HG02884 (cell line): ENCODE measurements around the gene GPR61.

Experiments
- ATAC-seq: cut with Tn5 transposase; IDR thresholded peaks from one replicate; pipeline ENCODE4 v1.9.1; 2021; ENCODE audit warnings: mild to moderate bottlenecking, moderate library complexity; ENCODE audit not compliant: unreplicated experiment

Gene GPR61

GRCh38 chr1:109535481-109535880 lies 4.2 kb upstream of the GPR61 start:
- no peak for ATAC-seq

DNA sequence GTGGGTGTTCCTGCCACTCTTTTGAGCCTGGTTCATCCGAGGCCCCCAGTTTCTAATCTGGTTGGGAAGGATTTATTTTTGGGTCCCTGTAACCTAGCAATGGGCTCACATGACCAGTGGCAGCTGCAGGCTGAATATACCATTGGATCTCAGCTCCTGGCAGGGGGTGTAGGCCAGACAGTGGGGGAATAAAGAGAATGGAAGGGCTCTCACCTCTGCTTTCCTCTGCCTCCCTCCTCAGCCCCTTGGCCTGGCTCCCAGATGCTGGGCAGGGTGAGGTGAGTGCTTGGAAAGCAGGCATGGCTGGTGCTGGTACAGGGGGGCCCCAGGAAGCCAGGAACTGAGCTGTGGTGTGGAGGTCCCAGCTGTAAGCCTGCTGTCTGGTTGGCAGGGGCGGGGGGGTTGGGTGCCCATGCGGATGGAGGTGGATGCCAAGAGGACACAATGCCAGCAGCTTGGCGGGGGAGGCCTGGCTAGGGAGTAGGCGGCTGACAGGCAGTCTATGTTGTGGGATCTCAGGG lies 3.6 kb upstream of the GPR61 start:
- ATAC-seq = no peak

GRCh38 chr1:109537450-109538178 lies 2.1 kb upstream of the GPR61 start:
- no peak for ATAC-seq

DNA sequence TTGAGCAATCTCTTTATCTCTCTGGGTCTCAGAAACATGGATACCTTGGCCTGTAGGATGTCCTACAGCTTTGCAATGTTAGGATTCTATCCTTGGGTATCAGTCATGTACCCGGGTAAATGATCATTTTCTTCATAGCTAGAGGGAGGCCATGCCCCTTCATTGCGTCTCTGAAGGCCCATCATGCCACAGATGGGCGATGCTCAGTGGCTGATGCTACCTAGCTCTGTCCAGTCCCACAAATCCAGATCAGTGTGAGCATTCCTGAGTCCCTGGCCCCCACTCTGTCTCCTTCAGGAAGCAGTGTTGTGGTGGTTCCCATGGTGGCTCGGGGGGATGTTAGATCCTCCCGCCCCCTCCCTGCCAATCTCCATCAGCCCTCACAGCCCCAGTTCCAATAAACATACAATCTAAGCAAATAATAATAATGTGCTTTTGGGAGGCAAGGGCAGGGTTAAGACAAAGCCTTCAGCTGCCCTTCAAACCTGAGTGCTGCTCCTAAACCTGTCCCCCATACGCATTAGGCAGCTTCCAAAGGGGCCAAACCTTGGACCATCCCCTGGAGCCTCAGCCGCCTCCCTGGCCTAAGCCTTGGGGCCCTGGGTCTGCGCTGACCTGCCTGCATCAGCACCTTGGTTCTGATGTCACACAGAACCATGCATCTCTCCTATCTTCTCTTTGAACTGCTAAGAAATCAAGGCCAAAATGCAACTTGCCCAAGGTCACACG lies 681 bp upstream of the GPR61 start:
- no peak for ATAC-seq

DNA sequence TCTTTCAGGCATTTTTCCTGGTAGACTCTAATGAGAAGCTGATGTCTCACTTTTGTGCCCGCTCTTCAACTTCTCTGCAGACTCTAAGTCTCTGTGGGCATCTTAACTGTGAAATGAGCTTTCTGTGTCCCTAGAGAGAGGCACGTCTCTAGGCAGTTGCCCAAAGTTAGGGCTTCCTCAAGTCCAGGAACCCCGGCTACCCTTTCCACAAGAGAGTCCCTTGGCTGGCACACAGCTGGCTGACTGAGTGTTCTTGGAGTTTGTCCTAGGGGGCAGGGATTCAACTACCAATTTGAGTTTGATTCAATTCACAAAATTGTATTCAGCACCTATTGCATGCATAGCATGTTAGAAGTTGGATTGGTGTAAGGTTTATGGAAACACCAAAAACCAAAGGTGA lies 1.4 kb downstream of the GPR61 start:
- no peak for ATAC-seq

DNA sequence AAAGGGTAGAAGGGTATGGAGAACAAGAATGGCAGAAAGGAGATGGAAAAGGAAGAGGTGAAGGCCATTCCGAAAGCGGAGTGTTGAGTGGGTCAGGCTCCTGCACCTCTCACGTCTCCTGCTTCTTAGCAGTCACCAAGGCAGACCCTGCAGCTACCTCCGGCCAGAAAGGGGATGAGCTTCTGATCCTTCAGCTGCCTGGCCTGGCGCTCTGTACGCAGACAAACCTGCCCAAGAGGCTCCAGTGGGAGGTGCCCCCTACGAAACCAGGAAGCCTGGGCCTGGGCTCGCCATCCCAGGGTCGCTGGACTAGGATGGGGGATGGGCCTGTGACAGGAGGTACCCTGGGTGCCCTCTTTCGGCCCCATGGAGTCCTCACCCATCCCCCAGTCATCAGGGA lies 3.0 kb downstream of the GPR61 start:
- ATAC-seq = no peak

DNA sequence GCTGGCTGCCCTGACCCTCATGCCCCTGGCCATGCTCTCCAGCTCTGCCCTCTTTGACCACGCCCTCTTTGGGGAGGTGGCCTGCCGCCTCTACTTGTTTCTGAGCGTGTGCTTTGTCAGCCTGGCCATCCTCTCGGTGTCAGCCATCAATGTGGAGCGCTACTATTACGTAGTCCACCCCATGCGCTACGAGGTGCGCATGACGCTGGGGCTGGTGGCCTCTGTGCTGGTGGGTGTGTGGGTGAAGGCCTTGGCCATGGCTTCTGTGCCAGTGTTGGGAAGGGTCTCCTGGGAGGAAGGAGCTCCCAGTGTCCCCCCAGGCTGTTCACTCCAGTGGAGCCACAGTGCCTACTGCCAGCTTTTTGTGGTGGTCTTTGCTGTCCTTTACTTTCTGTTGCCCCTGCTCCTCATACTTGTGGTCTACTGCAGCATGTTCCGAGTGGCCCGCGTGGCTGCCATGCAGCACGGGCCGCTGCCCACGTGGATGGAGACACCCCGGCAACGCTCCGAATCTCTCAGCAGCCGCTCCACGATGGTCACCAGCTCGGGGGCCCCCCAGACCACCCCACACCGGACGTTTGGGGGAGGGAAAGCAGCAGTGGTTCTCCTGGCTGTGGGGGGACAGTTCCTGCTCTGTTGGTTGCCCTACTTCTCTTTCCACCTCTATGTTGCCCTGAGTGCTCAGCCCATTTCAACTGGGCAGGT lies 3.8 kb downstream of the GPR61 start:
- ATAC-seq = no peak

GRCh38 chr1:109543988-109544735 lies 4.5 kb downstream of the GPR61 start:
- ATAC-seq = no peak

DNA sequence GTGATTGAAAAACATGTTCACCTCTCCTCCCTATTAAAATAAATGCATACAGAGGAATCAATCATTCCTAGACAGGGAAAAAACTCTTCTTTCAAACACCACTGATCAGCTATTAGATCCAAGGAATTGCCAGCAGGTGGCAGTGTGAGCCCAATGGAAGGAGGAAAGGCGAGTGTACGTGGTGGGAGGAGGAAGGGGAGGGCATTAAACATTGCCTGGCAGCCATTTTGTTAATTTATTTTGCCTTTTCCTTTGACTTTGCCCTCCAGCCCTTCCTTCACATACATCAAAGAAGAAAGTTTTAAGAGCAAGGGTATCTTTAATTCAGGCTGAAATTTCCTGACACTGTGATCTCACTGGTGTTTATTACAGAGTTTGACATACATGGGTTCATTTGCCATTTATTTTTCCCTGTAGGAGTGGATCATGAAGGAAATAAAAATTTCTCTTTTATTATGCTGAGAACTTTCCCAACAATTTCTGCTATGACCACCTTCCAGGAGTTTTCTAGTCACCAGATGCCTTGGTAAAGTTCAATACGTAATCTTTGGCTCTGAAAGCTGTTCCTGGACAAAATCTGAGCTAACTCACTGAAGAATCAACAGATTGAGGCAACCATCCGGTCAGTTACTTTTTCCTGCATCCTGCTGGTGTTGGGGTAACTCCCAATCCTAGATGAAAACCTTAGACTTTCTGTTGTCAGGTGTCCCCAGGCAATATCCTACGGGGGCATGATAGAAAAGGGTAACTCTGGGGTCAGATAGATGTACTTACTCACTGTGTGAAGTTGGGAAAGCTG lies 6.8 kb downstream of the GPR61 start:
- ATAC-seq = no peak

- ATAC-seq = no peak
Measured at GRCh38 chr1:109547463-109548320, 8.0 kb downstream of the GPR61 start.

GRCh38 chr1:109548321-109549267 lies 8.9 kb downstream of the GPR61 start, which contains the start of gene GNAI3:
TSS of gene GNAI3 (plus strand) at chr1:109548615. CDS start at chr1:109548721, 106 bp downstream.
- ATAC-seq = peak; percentile 89

DNA sequence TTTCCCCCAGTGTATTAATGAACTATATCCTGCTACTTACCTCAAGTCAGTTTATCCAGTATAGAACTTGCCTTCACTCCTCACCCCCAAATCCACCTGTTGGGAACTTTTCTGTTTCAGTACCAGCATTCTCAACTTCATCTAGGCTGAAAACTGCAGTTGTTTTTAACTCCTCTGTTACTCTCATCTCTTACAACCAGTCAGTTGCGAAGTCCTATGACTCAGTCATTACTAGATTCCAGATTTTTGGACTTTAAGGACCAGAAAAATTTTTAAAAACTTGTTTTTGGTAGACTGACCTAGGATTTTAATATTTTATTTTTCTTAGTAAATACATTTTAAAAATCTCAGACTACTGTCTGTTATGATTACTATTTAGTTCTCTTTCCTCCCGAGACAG lies 16.9 kb downstream of the GPR61 start:
- no peak for ATAC-seq

GRCh38 chr1:109557520-109557919 lies 17.8 kb downstream of the GPR61 start:
- no peak for ATAC-seq

- no peak for ATAC-seq
Measured at GRCh38 chr1:109559995-109560394, 20.3 kb downstream of the GPR61 start.

- ATAC-seq = no peak
Measured at GRCh38 chr1:109564194-109564878, 24.7 kb downstream of the GPR61 start.

- no peak for ATAC-seq
Measured at GRCh38 chr1:109565241-109565640, 25.6 kb downstream of the GPR61 start.

DNA sequence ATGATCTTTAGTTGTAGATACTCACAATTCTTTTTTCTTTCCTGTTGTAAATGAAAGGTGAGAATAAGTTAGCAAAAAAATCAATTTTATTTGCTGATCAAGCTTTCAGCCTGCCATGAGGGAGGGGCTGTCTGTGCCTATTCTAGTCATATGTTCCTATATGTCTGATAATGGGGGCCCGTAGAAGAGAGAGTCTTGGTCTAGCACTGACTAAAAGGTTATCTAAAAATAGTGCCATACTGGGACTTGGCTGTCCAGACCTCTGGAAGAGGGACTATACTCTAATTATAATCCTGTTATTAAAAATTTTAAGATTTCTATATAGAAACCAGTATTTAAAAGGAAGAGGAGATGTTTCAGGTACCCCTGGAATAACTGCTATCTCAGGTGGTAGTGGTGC lies 27.3 kb downstream of the GPR61 start:
- no peak for ATAC-seq
